HepG2 (cell line): ENCODE results near the gene TRAK1. TPM values are rescaled to one million over a fixed set of nuclear protein-coding genes. Genes with fewer than 3 reads are reported as not detected.

Experiments
- ATAC-seq: fragments of 200-7000 bp; cut with Tn5 transposase; 3 replicates; pipeline ENCODE4 v1.9.1; 2020; ENCODE audit warnings: mild to moderate bottlenecking, moderate library complexity
- BruUV-seq: library from RNA; stranded (reverse); fragments of 400-500 nt; replicated peaks from 2 replicates; lab custom pipeline; 2021; lab: Mats Ljungman, UMichigan
- CTCF ChIA-PET: fragments of 300-600 bp; formaldehyde crosslinking; extraction: SDS; loops from one replicate; lab custom pipeline; 2021; ENCODE audit warnings: low total read pairs, inconsistent platforms, low intra/inter-chr PET ratio; lab: Yijun Ruan, JAX
- POLR2A ChIA-PET: fragments of 350-600 bp; sonication (Branson Sonifier 250); formaldehyde crosslinking; loops from one replicate; lab custom pipeline; 2020; ENCODE audit warnings: antibody characterized with exemption, inconsistent platforms; lab: Yijun Ruan, JAX
- DNase-seq: peaks from one replicate; pipeline ENCODE4 v3.0.0-alpha.2; 2015; ENCODE audit warnings: low spot score
- FAIRE-seq: peaks from 3 replicates; lab custom pipeline; 2011; peaks lifted over from hg19 to GRCh38; lab: Jason Lieb, UNC
- H2AFZ ChIP-seq: one replicate; pipeline ENCODE4 v1.6.1; 2011; ENCODE audit warnings: low read length, inconsistent platforms
- H3K27ac ChIP-seq: fragments of 300-600 bp; 3 replicates; pipeline ENCODE4 v1.8.0; 2011; ENCODE audit warnings: mixed run types, mild to moderate bottlenecking, mixed read lengths, low read length, inconsistent platforms; ENCODE audit not compliant: insufficient read depth; ENCODE audit errors: extremely low read length
- H3K27me3 ChIP-seq, 2 experiments: fragments of 200-600 bp in 1 of 2; 2 replicates in 1 of 2; 3 replicates in 1 of 2; pipeline versions ENCODE4 v1.6.0 to v1.8.0; 2011; ENCODE audit warnings: low read length in 2 of 2, mild to moderate bottlenecking in 2 of 2, moderate library complexity in 2 of 2, inconsistent platforms in 1 of 2; ENCODE audit not compliant: insufficient read depth in 2 of 2, control insufficient read depth in 1 of 2
- H3K36me3 ChIP-seq, 2 experiments: fragments of 200-600 bp in 1 of 2; replicated peaks in 1 of 2; 2 replicates in 1 of 2; 3 replicates in 1 of 2; pipeline versions ENCODE4 v1.5.1 to v1.8.0; 2011; ENCODE audit warnings: low read length in 2 of 2, inconsistent platforms in 1 of 2; ENCODE audit not compliant: insufficient read depth in 2 of 2, control insufficient read depth in 1 of 2
- H3K4me1 ChIP-seq: 2 replicates; pipeline ENCODE4 v1.5.1; 2012; ENCODE audit warnings: low read length, inconsistent platforms; ENCODE audit not compliant: insufficient read depth
- H3K4me2 ChIP-seq: 2 replicates; pipeline ENCODE4 v1.6.0; 2011; ENCODE audit warnings: low read depth, low read length, inconsistent platforms
- H3K4me3 ChIP-seq, 3 experiments: fragments of 200-600 bp in 1 of 3; sonication (generic), shearing (Covaris generic) in 1 of 3; replicated peaks in 1 of 3; 2 replicates each; pipeline ENCODE4 v1.5.1; 2011 to 2016; ENCODE audit warnings: low read length in 3 of 3, inconsistent platforms in 2 of 3, low read depth in 2 of 3, mild to moderate bottlenecking in 2 of 3, control low read depth in 1 of 3, mixed read lengths in 1 of 3; ENCODE audit not compliant: insufficient read depth in 1 of 3
- H3K79me2 ChIP-seq: one replicate; pipeline ENCODE4 v1.6.1; 2011; ENCODE audit warnings: low read length, inconsistent platforms; ENCODE audit not compliant: insufficient read depth
- H3K9ac ChIP-seq: 2 replicates; pipeline ENCODE4 v1.6.0; 2011; ENCODE audit warnings: mild to moderate bottlenecking, low read depth, low read length, inconsistent platforms; ENCODE audit not compliant: insufficient read depth
- H3K9me3 ChIP-seq: 2 replicates; pipeline ENCODE4 v1.5.1; 2012; ENCODE audit warnings: mild to moderate bottlenecking, low read length
- H4K20me1 ChIP-seq: 2 replicates; pipeline ENCODE4 v1.6.0; 2011; ENCODE audit warnings: inconsistent platforms, mild to moderate bottlenecking, low read length, moderate library complexity; ENCODE audit not compliant: insufficient read depth
- CEBPG ChIP-seq: IDR thresholded peaks from 2 replicates; pipeline ENCODE4 v1.6.1; 2016
- PCBP2 ChIP-seq: fragments of 200-400 bp; formaldehyde crosslinking; optimal IDR thresholded peaks from 2 replicates; pipeline ENCODE3; 2018; ENCODE audit warnings: low read length, low read depth; ENCODE audit not compliant: poor library complexity, severe bottlenecking
- SMAD9 ChIP-seq: sonication (generic); formaldehyde crosslinking; IDR thresholded peaks from 2 replicates; pipeline ENCODE4 v1.5.1; 2020; ENCODE audit warnings: mild to moderate bottlenecking, missing genetic modification reagents
- SOX13 ChIP-seq, 3 experiments: fragments of 450-650 bp in 1 of 3; sonication (generic) in 1 of 3; formaldehyde crosslinking in 1 of 3; IDR thresholded peaks in 2 of 3; conservative IDR thresholded peaks in 1 of 3; 2 replicates each; pipeline versions ENCODE4 v1.5.0 to v1.6.1; 2016 to 2020; ENCODE audit warnings: antibody characterized with exemption in 1 of 3, mild to moderate bottlenecking in 1 of 3, missing compliant biosample characterization in 1 of 3, missing genetic modification reagents in 1 of 3, moderate library complexity in 1 of 3
- SOX6 ChIP-seq, 2 experiments: fragments of 450-650 bp in 1 of 2; sonication (generic) in 1 of 2; formaldehyde crosslinking in 1 of 2; IDR thresholded peaks; 2 replicates each; pipeline versions ENCODE4 v1.4.0 to v1.6.1; 2017 to 2020; ENCODE audit warnings: antibody characterized with exemption in 1 of 2, mild to moderate bottlenecking in 1 of 2, missing genetic modification reagents in 1 of 2
- ZNF136 ChIP-seq: sonication (generic); formaldehyde crosslinking; IDR thresholded peaks from 2 replicates; pipeline ENCODE4 v1.8.1; 2022; ENCODE audit warnings: low read depth, mild to moderate bottlenecking, moderate library complexity, missing genetic modification reagents
- ZNF232 ChIP-seq: sonication (generic); formaldehyde crosslinking; IDR thresholded peaks from 2 replicates; pipeline ENCODE4 v1.4.0; 2020; ENCODE audit warnings: missing genetic modification reagents, borderline replicate concordance
- ZNF44 ChIP-seq: sonication (generic); formaldehyde crosslinking; IDR thresholded peaks from 2 replicates; pipeline ENCODE4 v1.5.1; 2020; ENCODE audit warnings: mild to moderate bottlenecking, missing genetic modification reagents
- WGBS: methylation state at CpG from one replicate; pipeline ENCODE4 v1.1.6; 2017; ENCODE audit warnings: low lambda C conversion rate; 5-methylcytosine and 5-hydroxymethylcytosine counted together
- in situ Hi-C: cut with HindIII; loops from 2 replicates; pipeline ENCODE4 v1.10.0; 2017; ENCODE audit warnings: low pct_unique_long_range_greater_than_20kb; ENCODE audit not compliant: extremely low pct_ligation_motif_present
- intact Hi-C: fragments of 100-400 bp; cut with micrococcal nuclease; formaldehyde crosslinking; loops from one replicate; pipeline ENCODE4 v1.10.0; 2022; ENCODE audit not compliant: unreplicated experiment
- polyA plus RNA-seq, 8 experiments: library from polyadenylated mRNA; depleted of rRNA in 3 of 8; stranded (reverse) in 7 of 8; unstranded in 1 of 8; fragments of >200 nt; fragmentation: Illumina TruSeq in 4 of 8; extraction: Trizol in 4 of 8; gene quantifications; 2 replicates each; pipeline versions ENCODE4 v1.2.1 to v1.2.3, GENCODE V29; 2011 to 2016; ENCODE audit warnings: low read depth in 4 of 8, missing spikeins in 1 of 8, mixed read lengths in 1 of 8; ENCODE audit not compliant: insufficient read depth in 1 of 8
- total RNA-seq, 5 experiments: library from RNA; depleted of rRNA; stranded (reverse); fragments of >200 nt; fragmentation: Illumina TruSeq; extraction: Trizol; gene quantifications; 2 replicates each; pipeline ENCODE4 v1.2.3, GENCODE V29; 2016; ENCODE audit warnings: low read depth in 1 of 5
- TF ChIP-seq, protein P1 (sequence below): sonication (generic); formaldehyde crosslinking; IDR thresholded peaks from 2 replicates; pipeline ENCODE4 v1.5.0; 2020; ENCODE audit warnings: mild to moderate bottlenecking, missing genetic modification reagents, borderline replicate concordance
- TF ChIP-seq, protein P2 (sequence below): sonication (generic); formaldehyde crosslinking; IDR thresholded peaks from 2 replicates; pipeline ENCODE4 v1.4.0; 2020; ENCODE audit warnings: missing genetic modification reagents, borderline replicate concordance

TRAK1 gene
- total and polyA plus RNA-seq, 2 of the 13 experiments (the other 11 are each of a cell fraction or from before 2014, with no cell fraction given), result 20.5 to 46.6 TPM

DNA sequence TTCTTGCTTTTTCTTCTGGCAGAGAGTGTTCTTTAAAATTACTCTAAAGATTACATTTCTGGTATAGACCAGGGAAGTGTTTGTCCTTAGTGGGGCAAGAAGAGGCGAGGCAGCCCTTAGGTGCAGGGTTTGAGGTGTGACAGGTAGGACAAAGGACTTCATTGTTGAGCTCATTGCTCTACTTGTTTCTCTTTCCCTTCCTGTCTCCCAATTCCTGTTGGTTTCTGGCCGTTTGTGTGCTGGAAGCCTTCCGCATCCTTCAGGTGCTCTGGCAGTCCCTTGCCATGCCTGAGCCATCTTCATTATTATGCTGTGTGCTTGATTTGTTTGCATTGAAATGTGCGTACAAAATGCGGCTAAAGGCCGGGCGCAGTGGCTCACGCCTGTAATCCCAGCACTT is 89.7 kb downstream of the TRAK1 start:
- TF ChIP-seq ZNF44 (CRISPR knock-in tag) (no peak), SOX6 (IDR thresholded peaks at IDR 0.05) (no peak), SOX6 (CRISPR knock-in tag; IDR thresholded peaks at IDR 0.05) (0 out of 2 replicates have a peak, but pooled peaks have one; percentile 14), SOX13 (IDR thresholded peaks at IDR 0.05) (no peak), SOX13 (CRISPR knock-in tag; conservative IDR thresholded peaks at IDR 0.05 in 1 of 2, IDR thresholded peaks at IDR 0.05 in 1 of 2) (peak in 1 of 2 experiments; percentile 42; a peak in 1 of 4 replicates)
- Histone ChIP-seq H3K4me3 (no peak overlapping the region), H3K27ac (peak overlapping the region; percentile 4), H3K4me2 (no peak overlapping the region), H3K79me2 (peaks cover 27% of the 10 kb centered on the region), H3K4me1 (peaks cover 66% of the 10 kb centered on the region), H3K9ac (no peak overlapping the region), H3K36me3 (peaks cover 14 to 31% of the 10 kb centered on the region in 2 experiments), H3K27me3 (no peaks in the 10 kb centered on the region), H4K20me1 (peaks cover 11% of the 10 kb centered on the region; the same call in 1 of the 2 replicates), H3K9me3 (no peaks in the 10 kb centered on the region), H2AFZ (no peak overlapping the region)
- in situ Hi-C loops (loop anchor here (25.0 kb wide), 1 partner anchor 169 kb away; no protein-coding TSS in a partner anchor), intact Hi-C loops (no loop called here)
- ChIA-PET CTCF (no interaction called here), POLR2A (interaction anchor here (1.0 to 2.6 kb wide), 2 partner anchors 15 to 21 kb away, joined by 3 to 15 read pairs; no protein-coding TSS in a partner anchor)
- ATAC-seq, result no peak
- no TSS peak for BruUV-seq
- no peak for FAIRE-seq
- 84% methylated on average over 8 of the region's 8 CpGs for WGBS
- peak; percentile 46 for DNase-seq

DNA sequence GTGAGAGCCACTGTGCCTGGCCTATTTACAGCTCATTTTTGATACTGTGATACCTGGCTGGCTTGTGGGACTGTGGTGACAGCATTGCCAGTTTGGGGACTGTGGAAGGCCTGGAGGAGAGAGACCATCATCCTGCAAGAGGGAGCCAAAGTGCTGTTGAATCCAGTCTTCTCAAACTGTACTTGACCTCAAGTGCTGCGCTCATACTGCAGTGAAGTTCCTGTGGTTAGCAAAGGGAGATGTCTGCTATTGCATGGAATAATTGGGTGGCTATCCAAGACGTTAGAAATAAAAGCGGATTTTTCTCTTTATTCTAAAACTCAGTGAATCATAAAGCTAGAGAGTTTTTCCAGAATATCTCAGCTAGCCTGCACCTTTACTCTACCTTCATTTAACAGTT is 91.4 kb downstream of the TRAK1 start:
- H2AFZ ChIP-seq, result no peak overlapping the region
- no TSS peak for BruUV-seq
- peaks cover 13 to 28% of the 10 kb centered on the region in 2 experiments for H3K36me3 ChIP-seq
- DNase-seq (no peak), ATAC-seq (no peak), FAIRE-seq (no peak)
- peaks cover 14% of the 10 kb centered on the region; the same call in 1 of the 2 replicates for H4K20me1 ChIP-seq
- CTCF ChIA-PET, result no interaction called here
- no peak overlapping the region for H3K9ac ChIP-seq
- intact Hi-C loops, result no loop called here
- H3K79me2 ChIP-seq, result peaks cover 25% of the 10 kb centered on the region
- no peak overlapping the region for H3K4me3 ChIP-seq
- POLR2A ChIA-PET, result no interaction called here
- 63% methylated on average over 3 of the region's 3 CpGs for WGBS
- H3K4me2 ChIP-seq, result no peak overlapping the region
- peaks cover 53% of the 10 kb centered on the region for H3K4me1 ChIP-seq
- H3K27ac ChIP-seq, result no peak overlapping the region
- in situ Hi-C loops, result loop anchor here (25.0 kb wide), 1 partner anchor 170 kb away; no protein-coding TSS in a partner anchor
- H3K27me3 ChIP-seq, result no peaks in the 10 kb centered on the region
- no peaks in the 10 kb centered on the region for H3K9me3 ChIP-seq
- TF ChIP-seq ZNF232 (CRISPR knock-in tag) (no peak), SMAD9 (CRISPR knock-in tag) (no peak), PCBP2 (no peak), CEBPG (CRISPR knock-in tag) (no peak), ZNF136 (CRISPR knock-in tag) (no peak)
- TF ChIP-seq, protein P1, sequence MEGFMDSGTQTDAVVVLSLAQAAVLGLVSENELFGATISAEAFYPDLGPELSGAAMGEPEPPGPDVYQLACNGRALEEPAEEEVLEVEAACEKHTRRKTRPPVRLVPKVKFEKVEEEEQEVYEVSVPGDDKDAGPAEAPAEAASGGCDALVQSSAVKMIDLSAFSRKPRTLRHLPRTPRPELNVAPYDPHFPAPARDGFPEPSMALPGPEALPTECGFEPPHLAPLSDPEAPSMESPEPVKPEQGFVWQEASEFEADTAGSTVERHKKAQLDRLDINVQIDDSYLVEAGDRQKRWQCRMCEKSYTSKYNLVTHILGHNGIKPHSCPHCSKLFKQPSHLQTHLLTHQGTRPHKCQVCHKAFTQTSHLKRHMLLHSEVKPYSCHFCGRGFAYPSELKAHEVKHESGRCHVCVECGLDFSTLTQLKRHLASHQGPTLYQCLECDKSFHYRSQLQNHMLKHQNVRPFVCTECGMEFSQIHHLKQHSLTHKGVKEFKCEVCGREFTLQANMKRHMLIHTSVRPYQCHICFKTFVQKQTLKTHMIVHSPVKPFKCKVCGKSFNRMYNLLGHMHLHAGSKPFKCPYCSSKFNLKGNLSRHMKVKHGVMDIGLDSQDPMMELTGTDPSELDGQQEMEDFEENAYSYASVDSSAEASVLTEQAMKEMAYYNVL (CRISPR knock-in tag), result no peak
- TF ChIP-seq, protein P2, sequence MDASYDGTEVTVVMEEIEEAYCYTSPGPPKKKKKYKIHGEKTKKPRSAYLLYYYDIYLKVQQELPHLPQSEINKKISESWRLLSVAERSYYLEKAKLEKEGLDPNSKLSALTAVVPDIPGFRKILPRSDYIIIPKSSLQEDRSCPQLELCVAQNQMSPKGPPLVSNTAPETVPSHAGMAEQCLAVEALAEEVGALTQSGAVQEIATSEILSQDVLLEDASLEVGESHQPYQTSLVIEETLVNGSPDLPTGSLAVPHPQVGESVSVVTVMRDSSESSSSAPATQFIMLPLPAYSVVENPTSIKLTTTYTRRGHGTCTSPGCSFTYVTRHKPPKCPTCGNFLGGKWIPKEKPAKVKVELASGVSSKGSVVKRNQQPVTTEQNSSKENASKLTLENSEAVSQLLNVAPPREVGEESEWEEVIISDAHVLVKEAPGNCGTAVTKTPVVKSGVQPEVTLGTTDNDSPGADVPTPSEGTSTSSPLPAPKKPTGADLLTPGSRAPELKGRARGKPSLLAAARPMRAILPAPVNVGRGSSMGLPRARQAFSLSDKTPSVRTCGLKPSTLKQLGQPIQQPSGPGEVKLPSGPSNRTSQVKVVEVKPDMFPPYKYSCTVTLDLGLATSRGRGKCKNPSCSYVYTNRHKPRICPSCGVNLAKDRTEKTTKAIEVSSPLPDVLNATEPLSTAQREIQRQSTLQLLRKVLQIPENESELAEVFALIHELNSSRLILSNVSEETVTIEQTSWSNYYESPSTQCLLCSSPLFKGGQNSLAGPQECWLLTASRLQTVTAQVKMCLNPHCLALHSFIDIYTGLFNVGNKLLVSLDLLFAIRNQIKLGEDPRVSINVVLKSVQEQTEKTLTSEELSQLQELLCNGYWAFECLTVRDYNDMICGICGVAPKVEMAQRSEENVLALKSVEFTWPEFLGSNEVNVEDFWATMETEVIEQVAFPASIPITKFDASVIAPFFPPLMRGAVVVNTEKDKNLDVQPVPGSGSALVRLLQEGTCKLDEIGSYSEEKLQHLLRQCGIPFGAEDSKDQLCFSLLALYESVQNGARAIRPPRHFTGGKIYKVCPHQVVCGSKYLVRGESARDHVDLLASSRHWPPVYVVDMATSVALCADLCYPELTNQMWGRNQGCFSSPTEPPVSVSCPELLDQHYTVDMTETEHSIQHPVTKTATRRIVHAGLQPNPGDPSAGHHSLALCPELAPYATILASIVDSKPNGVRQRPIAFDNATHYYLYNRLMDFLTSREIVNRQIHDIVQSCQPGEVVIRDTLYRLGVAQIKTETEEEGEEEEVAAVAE (CRISPR knock-in tag), result no peak
